Esophagus muscularis mucosa (tissue), 3 donors: ENCODE data around the gene DNAH17.

Source experiments
- POLR2A ChIP-seq: fragments of 450-650 bp; IDR thresholded peaks from one replicate; pipeline ENCODE4 v1.6.1; 2017; ENCODE audit warnings: antibody characterized with exemption, moderate library complexity, mild to moderate bottlenecking, low read depth
- TF ChIP-seq, protein P1 (sequence below), 3 experiments: fragments of 200-600 bp in 2 of 3; fragments of 450-650 bp in 1 of 3; sonication (generic) in 2 of 3; IDR thresholded peaks; one replicate each; pipeline ENCODE4 v1.5.1; 2017 to 2019; ENCODE audit warnings: antibody characterized with exemption in 3 of 3, mild to moderate bottlenecking in 2 of 3, moderate library complexity in 1 of 3

DNA sequence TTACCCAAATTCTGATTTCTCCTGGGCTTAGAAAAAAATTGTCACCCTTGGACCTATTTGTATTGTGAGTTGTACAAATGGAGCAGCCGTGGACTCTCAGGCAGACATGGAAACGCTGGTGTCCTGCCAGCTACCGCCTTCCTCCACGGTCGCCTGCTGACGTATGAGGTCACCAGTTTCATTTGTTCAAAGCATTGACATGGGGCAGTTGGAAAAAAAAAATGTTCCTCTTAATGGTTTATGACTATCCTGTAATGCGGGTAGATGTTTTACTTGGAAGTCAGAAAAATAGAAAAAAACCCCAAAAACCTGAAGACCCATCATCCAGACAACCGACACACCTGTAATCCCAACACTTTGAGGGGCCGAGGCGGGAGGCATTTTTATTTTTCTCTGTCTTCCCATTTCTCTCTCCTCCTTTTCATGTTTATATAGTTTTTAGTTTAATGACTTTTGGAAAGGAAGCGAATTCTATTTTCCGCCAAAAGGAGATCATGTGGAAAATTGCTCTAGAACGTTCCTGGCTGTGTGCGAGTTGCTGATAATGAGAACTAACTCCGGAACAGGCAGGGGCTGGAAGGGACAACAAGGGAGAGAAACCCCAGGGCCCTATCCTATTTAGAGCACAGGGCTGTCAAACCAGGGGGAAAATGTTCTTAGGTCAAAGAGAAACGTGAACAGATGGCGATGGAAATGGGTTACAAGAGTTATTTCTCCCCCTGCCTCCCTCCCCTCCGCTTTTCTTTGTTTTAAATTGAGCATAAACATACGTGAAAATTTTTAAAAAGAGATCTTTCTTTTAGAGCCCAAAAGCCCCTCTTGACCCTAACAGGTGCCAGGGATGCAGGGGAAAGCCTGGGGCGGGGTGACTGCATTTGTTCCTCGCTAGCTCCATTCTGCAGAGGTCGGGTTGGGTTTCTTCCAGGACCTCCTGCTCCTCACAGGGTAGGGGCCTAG lies 13.7 kb downstream of the DNAH17 start:
- TF ChIP-seq, protein P1, sequence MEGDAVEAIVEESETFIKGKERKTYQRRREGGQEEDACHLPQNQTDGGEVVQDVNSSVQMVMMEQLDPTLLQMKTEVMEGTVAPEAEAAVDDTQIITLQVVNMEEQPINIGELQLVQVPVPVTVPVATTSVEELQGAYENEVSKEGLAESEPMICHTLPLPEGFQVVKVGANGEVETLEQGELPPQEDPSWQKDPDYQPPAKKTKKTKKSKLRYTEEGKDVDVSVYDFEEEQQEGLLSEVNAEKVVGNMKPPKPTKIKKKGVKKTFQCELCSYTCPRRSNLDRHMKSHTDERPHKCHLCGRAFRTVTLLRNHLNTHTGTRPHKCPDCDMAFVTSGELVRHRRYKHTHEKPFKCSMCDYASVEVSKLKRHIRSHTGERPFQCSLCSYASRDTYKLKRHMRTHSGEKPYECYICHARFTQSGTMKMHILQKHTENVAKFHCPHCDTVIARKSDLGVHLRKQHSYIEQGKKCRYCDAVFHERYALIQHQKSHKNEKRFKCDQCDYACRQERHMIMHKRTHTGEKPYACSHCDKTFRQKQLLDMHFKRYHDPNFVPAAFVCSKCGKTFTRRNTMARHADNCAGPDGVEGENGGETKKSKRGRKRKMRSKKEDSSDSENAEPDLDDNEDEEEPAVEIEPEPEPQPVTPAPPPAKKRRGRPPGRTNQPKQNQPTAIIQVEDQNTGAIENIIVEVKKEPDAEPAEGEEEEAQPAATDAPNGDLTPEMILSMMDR (IDR thresholded peaks at IDR 0.05): no peak
- TF ChIP-seq POLR2A: no peak
